Erythroblast (primary cell): ENCODE measurements around the gene TRPM3.
A peak's percentile ranks its signal among the peaks of the same experiment; 100 is the strongest.

Experiments used
- DNase-seq, 2 experiments: peaks; one replicate each; lab custom pipeline; 2025; lab: John Stamatoyannopoulos, UW
- GATA1 ChIP-seq: IDR thresholded peaks from 2 replicates; pipeline ENCODE4 v1.6.1; 2011; ENCODE audit warnings: low read depth, mild to moderate bottlenecking, control low read depth, low read length, moderate library complexity
- POLR2A ChIP-seq: IDR thresholded peaks from 2 replicates; pipeline ENCODE4 v1.6.1; 2011; ENCODE audit warnings: mild to moderate bottlenecking, low read length

Gene TRPM3

DNA sequence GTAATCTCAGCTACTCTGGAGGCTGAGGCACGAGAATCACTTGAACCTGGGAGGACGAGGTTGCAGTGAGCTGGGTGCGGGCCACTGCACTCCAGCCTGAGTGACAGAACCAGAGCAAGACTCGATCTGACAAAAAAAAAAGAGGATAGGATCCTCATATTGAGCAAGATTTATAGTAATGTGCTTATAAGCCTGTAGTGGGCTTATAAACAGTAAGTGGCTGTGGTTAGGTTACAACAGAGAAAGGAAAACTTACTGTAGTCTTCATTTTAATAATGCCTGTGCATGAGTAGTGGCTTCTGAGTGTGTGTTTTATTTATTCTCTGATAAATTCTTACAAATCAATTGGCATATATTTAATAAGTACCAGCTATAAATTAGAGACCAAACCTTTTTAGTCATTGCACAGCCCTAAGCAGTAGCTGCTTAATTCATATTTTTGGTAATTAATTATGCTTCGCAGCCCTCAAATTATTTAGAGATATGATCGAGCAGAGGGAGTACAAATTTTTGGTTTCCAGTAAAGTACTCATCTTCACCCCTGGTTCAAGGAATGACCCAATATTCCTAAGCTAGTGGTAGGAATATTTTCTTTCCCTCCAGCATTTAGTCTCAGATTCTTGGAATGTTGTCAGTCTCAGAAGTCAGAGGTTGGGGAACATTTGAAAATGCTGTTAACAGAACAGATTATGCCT is 633.2 kb downstream of the TRPM3 start:
- TF ChIP-seq POLR2A (no peak), GATA1 (no peak)
- no peak for DNase-seq

DNA sequence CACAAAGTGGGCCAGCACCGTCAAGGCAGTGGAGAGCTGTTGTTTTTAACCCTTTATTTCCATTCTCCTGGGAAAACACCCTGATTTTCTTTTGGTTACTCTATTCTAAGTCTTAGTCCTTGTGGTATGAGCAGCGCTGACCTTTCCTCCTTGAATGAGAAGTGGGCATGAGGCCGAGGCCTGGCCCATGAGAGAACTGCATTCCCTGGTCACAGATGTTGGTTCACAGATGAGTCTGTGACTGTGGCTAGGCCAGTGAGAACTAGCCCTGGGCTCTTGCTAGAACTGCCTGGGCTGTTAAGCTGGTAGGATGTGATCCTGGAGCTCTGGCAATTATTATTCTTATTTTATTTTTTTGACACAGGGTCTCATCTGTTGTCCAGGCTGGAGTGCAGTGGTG is 635.3 kb downstream of the TRPM3 start:
- TF ChIP-seq POLR2A (no peak), GATA1 (no peak)
- peak in 1 of 2 experiments; percentile 48 for DNase-seq

DNA sequence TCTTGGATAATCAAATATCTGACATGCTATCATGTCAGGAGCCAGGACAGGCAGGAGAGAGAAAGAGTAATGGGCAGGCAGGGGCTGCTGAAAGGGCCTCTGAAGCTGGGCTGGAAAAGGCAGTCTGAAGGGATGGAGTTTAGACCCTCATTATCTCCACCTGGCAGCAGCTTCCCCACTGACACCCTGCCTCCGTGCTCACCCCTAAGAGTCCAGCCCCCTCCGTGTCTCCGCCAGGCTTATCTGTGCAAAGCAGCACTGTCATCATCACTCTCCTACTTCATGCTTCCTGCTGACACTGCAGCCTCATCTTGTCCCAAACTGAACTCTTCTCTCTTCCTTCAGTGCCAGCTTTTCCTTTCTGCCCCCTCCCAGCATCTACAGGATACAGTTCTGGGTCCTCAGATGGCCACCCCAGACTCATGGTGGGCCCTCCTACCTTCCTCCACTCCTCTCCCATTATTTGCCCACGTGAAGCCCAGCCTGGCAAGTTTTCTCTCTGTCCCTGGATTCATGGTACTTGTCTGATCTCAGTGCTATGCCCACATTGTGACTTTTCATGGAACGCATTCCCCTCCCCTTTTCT is 636.1 kb downstream of the TRPM3 start:
- peak; percentile 96 to 98 for DNase-seq
- peak; percentile 95 for TF ChIP-seq POLR2A
- peak; percentile 92 for TF ChIP-seq GATA1

DNA sequence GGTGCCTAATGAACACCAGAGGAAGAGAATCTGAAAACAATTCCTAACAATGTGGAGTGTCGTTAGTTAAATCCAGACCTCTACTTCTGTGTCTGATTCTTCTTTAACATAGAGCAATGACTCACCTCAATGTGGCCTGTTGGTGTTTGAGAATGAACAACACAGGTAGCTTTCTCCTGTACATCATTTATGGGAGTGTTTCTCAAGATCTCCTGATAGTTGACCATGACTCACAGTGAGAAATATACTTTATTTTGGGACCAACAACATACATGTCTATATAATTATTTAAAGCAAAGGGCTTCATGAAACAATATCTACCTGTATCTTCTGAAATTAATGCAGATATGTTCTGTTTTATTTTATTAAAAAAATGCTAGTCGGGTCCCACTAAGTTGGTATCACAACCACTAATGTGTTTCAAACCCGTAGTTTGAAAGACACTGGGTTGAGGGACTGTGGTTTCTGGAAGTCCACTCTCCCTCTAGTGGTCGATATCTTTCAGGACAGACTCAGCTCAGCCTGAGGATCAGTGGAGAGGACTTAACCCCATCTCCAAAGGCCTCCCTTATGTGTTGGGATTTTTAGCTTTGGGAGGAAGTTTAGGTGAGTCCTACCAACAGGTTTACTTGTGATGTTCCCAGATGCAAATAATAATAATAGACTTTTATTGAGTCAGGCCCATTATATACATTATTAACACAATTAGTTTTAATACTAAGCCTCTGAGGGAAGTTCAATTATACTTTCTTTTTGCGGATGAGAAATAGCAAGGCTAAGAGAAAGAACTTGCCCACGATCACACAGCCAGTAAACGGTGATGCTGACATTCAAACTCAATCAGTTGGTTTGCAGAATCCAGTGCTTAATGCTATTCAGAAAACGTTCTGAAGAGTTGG is 636.9 kb downstream of the TRPM3 start:
- DNase-seq, result peak; percentile 84 to 89
- TF ChIP-seq POLR2A, result no peak

DNA sequence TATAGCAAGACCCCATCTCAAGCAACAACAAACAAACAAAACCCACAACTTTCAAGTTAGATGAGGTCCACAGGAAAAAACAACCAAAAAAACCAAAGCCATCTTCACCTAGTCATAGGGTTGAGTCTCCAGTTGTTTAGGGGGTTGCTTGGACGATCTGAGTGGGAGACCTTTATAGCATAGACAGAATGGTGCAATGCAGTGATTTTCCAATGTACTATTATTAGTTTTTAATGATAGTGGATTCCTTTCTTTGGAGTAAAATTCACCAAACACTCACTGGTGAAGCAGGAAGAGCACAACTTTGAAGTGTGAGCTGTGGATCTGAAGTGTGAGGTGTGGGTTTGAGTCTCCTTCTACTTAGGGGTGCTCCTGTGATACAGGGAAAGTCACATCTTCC is 640.0 kb downstream of the TRPM3 start:
- DNase-seq, result no peak
- TF ChIP-seq GATA1 (no peak), POLR2A (no peak)

DNA sequence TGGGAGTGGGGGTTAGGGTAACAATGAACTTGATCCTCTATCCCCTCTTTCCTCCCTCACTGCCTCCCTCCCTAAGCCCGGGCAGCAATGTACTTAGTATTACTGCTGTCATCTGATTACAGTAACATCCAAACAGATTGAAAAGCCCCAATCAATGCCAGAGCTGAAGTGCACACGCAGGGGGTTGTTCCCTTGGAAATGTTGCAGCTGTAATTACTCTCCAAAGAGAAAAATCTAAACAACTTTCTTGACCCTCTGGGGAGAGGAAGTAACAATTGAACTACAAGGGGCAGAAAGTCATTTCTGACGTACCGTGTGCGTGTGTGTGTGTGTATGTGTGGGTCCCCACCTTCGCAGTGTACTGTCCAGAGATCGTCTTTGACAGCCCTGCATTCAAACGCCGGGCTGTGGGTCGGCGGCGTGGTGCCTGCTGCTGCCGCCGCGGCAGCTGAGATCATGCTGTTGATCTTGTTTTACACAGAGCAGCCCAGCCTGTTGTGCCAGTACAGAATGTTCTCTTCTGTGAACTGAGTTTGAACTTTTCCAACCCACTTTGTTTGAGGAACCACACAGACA is 640.9 kb downstream of the TRPM3 start:
- DNase-seq, result no peak
- no peak for TF ChIP-seq GATA1
- TF ChIP-seq POLR2A, result peak; percentile 27

DNA sequence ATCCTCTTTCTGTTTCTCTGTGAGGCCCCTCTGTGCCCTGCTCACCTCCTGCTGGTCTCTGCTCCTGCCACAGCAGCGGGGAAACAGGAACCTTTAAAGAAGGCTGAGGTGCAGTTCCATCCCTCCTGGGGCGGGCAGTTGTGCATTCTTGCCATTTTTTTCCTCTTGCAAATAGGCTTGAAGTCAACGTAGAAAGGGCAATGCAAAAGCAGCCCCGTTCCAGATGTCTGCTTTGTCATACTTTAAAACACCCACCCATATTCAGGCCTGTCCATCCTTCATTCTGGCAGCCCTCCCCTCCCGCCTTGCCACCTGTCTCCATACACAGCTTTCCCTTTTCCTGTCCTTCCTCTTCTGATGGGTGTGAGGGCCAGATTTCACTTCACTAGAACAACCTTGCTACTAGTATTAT is 641.5 kb downstream of the TRPM3 start:
- no peak for DNase-seq

More for the DNA sequence above, 641.5 kb downstream of the TRPM3 start:
- no peak for TF ChIP-seq POLR2A
- no peak for TF ChIP-seq GATA1
